Measurements from ENCODE around the gene RPS27L. TPM values are rescaled to one million over a fixed set of nuclear protein-coding genes. Genes with fewer than 3 reads are reported as not detected.
"Not testable (repeated sequence)": the region's sequence is repeated elsewhere in the genome, so short reads cannot be mapped to it uniquely, and the experiment has no call there.

The RPS27L gene
- polyA plus RNA-seq, 6 donors from 2014 or later = 87.2 to 215 (median 166) TPM

DNA sequence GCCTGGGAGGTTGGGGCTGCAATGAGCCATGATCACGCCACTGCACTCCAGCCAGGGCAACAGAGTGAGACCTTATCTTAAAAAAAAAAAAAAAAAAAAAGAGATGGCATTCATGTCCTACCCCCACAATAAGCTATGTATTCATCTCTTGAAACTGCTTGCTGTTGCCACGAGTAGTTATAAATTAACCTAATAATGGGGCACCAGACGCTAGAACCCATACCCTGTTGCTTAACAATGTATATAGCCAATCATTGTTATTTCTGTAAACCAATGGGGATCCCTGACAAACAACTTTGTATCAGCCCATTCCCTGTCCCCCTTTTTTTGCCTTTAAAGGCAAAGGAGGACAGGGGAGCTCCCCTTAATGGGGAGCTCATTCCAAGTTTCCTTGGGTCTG, 38.4 kb downstream of the RPS27L start:
- Mint-ChIP-seq H3K27ac (no peak overlapping the region), H3K36me3 (peaks cover 5 to 11% of the 10 kb centered on the region in 2 donors), H3K4me1 (peaks cover 11 to 15% (median 15%) of the 10 kb centered on the region in 3 donors), H3K9me3 (peaks cover 8 to 21% (median 15%) of the 10 kb centered on the region in 7 donors), H3K27me3 (no peaks in the 10 kb centered on the region), H3K4me3 (peak overlapping the region in 1 of 8 donors; percentile 52)
- ATAC-seq (ENCODE audit: low read depth in 2 of 2) = no peak
- no peak for DNase-seq

DNA sequence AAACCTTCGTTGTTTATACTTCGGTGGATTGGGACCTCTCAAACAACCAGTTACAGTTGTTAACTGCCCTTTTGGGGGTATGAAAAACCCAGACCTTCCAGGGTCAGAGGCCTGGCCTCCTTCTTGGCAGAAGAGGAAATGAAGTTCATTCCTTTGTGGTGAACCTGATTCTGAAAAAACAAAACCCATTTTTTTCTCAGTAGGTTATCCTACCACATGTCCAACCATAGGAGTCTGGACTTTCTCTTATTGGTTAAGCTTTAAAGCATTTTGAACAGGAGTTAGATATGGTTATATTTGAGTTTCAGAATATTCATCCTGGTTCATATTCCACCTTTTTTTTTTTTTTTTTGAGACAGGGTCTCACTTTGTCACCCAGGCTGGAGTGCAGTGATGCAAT, 42.8 kb downstream of the RPS27L start:
- Mint-ChIP-seq H3K36me3 (peaks cover 2 to 4% of the 10 kb centered on the region in 2 donors), H3K27me3 (peaks cover 0 to under 1% (median 0%) of the 10 kb centered on the region in 3 donors), H3K9me3 (peaks cover 0 to 9% (median 4%) of the 10 kb centered on the region in 7 donors), H3K27ac (peak overlapping the region in 1 of 6 donors; percentile 63), H3K4me1 (no peaks in the 10 kb centered on the region), H3K4me3 (no peak overlapping the region)
- DNase-seq = no peak
- no peak for ATAC-seq (ENCODE audit: low read depth in 2 of 2)

GRCh38 chr15:63112871-63113270, 44.4 kb downstream of the RPS27L start:
- H3K4me1 Mint-ChIP-seq = no peaks in the 10 kb centered on the region
- ATAC-seq (ENCODE audit: low read depth in 2 of 2) (no peak), DNase-seq (no peak)
- H3K36me3 Mint-ChIP-seq = no peaks in the 10 kb centered on the region
- H3K4me3 Mint-ChIP-seq = no peak overlapping the region
- no peaks in the 10 kb centered on the region for H3K9me3 Mint-ChIP-seq
- peak overlapping the region in 1 of 6 donors; percentile 37 for H3K27ac Mint-ChIP-seq
- peaks cover 0 to 12% (median 8%) of the 10 kb centered on the region in 3 donors for H3K27me3 Mint-ChIP-seq

DNA sequence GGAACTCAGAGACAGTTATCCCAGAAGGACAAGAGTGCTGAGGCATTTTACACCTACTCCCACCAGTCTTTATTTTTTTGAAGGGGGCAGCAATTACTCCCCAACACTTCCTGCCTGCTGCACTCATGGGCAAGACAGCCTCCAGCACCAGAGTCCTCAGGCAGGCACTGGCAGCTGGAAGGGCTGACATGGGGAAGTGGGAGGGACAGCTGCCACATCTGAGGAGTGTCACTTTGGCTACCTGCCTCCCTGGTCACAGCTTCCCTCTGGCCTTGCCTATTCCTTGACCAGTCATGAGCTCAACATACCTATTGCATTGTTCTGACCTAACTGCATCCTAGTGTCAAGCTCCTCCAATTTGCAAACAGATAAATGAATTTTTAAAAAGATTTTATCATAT, 45.8 kb downstream of the RPS27L start:
- peaks cover 0 to 12% (median 8%) of the 10 kb centered on the region in 3 donors for H3K27me3 Mint-ChIP-seq

DNA sequence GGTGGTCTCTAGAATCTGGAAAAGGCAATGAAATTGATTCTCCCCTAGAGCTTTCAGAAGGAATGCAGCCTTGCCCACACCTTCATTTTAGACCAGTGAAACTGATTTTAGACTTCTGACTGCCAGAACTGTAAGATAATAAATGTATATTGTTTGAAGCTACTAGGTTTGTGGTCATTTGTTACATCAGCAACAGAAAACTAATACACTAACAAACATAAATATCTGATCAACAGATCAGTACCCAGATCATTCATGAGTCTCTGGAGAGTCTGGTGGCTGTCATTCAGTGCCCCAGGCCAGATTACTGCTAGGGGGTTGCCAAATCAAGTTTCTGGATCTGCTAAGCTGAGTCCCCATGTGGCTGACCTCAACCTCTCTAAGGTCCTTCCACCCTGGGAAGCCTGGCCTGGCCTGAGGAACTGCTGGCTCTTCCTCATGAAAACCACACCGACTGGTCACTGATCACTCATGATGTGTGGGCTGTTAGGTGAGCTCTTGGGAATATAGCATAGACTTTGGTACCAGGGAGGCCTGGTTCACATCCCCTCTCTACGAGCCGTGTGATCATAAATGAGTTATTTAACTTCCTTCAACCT, 46.8 kb downstream of the RPS27L start:
- no peak overlapping the region for H3K27ac Mint-ChIP-seq
- DNase-seq (no peak), ATAC-seq (ENCODE audit: low read depth in 2 of 2) (no peak)
- peaks cover 0 to 21% (median 8%) of the 10 kb centered on the region in 3 donors for H3K27me3 Mint-ChIP-seq
- H3K4me3 Mint-ChIP-seq = no peak overlapping the region
- no peaks in the 10 kb centered on the region for H3K4me1 Mint-ChIP-seq
- H3K36me3 Mint-ChIP-seq = peaks cover 0 to 6% of the 10 kb centered on the region in 2 donors
- peaks cover 0 to 4% (median under 1%) of the 10 kb centered on the region in 7 donors for H3K9me3 Mint-ChIP-seq

More for the DNA sequence above, 45.8 kb downstream of the RPS27L start:
- Mint-ChIP-seq H3K36me3 (no peaks in the 10 kb centered on the region), H3K27ac (no peak overlapping the region), H3K4me1 (no peaks in the 10 kb centered on the region), H3K9me3 (no peaks in the 10 kb centered on the region), H3K4me3 (no peak overlapping the region)
- no peak for ATAC-seq (ENCODE audit: low read depth in 2 of 2)
- DNase-seq = no peak

- no peaks in the 10 kb centered on the region for H3K4me1 Mint-ChIP-seq
- DNase-seq (no peak), ATAC-seq (ENCODE audit: low read depth in 2 of 2) (no peak)
- no peak overlapping the region for H3K27ac Mint-ChIP-seq
- no peak overlapping the region for H3K4me3 Mint-ChIP-seq
- H3K36me3 Mint-ChIP-seq = peaks cover 0 to 6% of the 10 kb centered on the region in 2 donors
- H3K27me3 Mint-ChIP-seq = peaks cover 5 to 25% (median 14%) of the 10 kb centered on the region in 3 donors
- H3K9me3 Mint-ChIP-seq = peaks cover 0 to 7% (median 4%) of the 10 kb centered on the region in 7 donors
These were observed 47.4 kb downstream of the RPS27L start for GRCh38 chr15:63109920-63110319.

GRCh38 chr15:63109498-63109897, 47.8 kb downstream of the RPS27L start:
- ATAC-seq (ENCODE audit: low read depth in 2 of 2) (no peak), DNase-seq (no peak)
- Mint-ChIP-seq H3K27me3 (peaks cover 5 to 30% (median 15%) of the 10 kb centered on the region in 3 donors), H3K36me3 (peaks cover 0 to 6% of the 10 kb centered on the region in 2 donors), H3K9me3 (peaks cover 0 to 9% (median 4%) of the 10 kb centered on the region in 7 donors), H3K4me1 (no peaks in the 10 kb centered on the region), H3K4me3 (no peak overlapping the region), H3K27ac (no peak overlapping the region)

DNA sequence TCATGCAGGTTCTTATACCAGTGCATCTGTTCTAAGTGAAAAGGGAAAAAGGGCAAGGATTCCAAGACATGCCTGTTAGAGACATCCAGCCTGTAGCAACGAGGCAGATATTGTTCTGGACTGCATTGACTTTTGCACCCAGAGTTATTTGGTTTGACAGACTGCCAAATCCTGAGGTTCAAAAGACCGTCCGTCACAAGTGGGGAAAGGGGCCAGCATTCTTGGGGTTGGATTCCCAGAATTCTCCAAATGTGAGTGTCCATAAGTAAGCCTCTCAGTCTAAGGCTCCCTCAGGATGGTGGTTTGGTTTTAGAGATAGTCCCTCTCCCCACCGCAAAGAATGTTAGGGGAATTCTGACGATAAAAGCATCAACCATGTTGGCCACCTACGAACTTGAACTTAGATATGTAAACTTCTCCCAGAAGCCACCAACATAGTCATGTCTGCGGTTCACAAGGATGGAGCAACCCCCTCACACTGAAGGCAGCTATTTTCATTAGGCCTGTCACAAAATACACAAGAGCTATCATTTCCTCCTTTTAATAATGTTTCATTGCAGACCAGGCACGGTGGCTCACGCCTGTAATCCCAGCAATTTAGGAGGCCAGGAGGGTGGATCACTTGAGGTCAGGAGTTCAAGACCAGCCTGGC, 49.3 kb downstream of the RPS27L start:
- no peak overlapping the region for H3K27ac Mint-ChIP-seq
- H3K36me3 Mint-ChIP-seq = peaks cover 0 to 6% of the 10 kb centered on the region in 2 donors
- H3K4me3 Mint-ChIP-seq = no peak overlapping the region
- peaks cover 9 to 30% (median 15%) of the 10 kb centered on the region in 3 donors for H3K27me3 Mint-ChIP-seq
- no peak for DNase-seq
- no peak for ATAC-seq (ENCODE audit: low read depth in 2 of 2)
- H3K4me1 Mint-ChIP-seq = no peaks in the 10 kb centered on the region
- peaks cover 0 to 9% (median 4%) of the 10 kb centered on the region in 7 donors for H3K9me3 Mint-ChIP-seq

DNA sequence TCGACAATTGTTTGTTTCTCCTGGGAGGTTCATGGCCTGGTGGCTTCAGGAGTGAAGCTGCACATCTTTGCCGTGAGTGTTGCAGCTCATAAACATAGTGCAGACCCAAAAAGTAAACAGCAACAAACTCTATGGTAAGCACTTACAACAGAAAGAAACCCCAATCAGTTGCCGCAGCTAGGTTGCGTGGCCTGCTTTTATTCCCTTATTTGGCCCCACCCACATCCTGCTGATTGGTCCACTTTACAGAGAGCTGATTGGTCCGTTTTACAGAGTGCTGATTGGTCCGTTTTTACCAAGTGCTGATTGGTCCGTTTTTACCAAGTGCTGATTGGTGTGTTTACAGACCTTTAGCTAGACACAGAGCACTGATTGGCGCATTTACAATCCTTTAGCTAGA, 51.9 kb downstream of the RPS27L start:
- H3K27ac Mint-ChIP-seq; H3K4me1 Mint-ChIP-seq; H3K36me3 Mint-ChIP-seq; ATAC-seq (ENCODE audit: low read depth in 2 of 2); H3K4me3 Mint-ChIP-seq; DNase-seq: not testable (repeated sequence)
- Mint-ChIP-seq H3K27me3 (peaks cover 9 to 30% (median 15%) of the 10 kb centered on the region in 3 donors), H3K9me3 (peaks cover 0 to 11% (median 4%) of the 10 kb centered on the region in 7 donors)

GRCh38 chr15:63104727-63105126, 52.5 kb downstream of the RPS27L start:
- Mint-ChIP-seq H3K4me3 (no peak overlapping the region), H3K27ac (no peak overlapping the region), H3K36me3 (peaks cover 0 to 6% of the 10 kb centered on the region in 2 donors), H3K27me3 (peaks cover 9 to 30% (median 15%) of the 10 kb centered on the region in 3 donors), H3K4me1 (no peaks in the 10 kb centered on the region), H3K9me3 (peaks cover 0 to 11% (median 4%) of the 10 kb centered on the region in 7 donors)
- ATAC-seq (ENCODE audit: low read depth in 2 of 2) (no peak), DNase-seq (no peak)

DNA sequence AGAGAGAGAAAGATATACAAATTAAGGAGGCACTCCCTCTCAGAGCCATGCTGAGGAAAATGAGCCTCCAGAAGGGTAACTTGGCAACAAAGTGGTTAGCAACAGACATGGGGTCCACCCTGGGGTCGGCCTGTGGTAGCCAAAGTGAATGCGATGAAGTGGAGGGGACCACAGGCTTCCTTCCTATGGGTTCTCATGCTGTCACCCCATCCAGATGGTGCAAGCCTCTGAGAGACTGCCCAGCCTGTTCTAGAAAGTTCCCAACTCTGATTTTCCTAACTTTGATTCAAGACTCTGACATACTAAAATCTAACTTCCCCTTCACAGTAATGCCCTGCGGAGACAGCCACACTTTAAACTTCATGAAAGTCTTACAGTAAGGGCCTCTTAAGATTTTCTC, 53.9 kb downstream of the RPS27L start:
- peaks cover 0 to 11% (median 4%) of the 10 kb centered on the region in 7 donors for H3K9me3 Mint-ChIP-seq
- no peak overlapping the region for H3K27ac Mint-ChIP-seq
- H3K27me3 Mint-ChIP-seq = peaks cover 8 to 19% (median 9%) of the 10 kb centered on the region in 3 donors
- H3K4me1 Mint-ChIP-seq = no peaks in the 10 kb centered on the region
- DNase-seq (no peak), ATAC-seq (ENCODE audit: low read depth in 2 of 2) (no peak)
- peaks cover 0 to 6% of the 10 kb centered on the region in 2 donors for H3K36me3 Mint-ChIP-seq
- peak overlapping the region in 1 of 8 donors; percentile 3 for H3K4me3 Mint-ChIP-seq

DNA sequence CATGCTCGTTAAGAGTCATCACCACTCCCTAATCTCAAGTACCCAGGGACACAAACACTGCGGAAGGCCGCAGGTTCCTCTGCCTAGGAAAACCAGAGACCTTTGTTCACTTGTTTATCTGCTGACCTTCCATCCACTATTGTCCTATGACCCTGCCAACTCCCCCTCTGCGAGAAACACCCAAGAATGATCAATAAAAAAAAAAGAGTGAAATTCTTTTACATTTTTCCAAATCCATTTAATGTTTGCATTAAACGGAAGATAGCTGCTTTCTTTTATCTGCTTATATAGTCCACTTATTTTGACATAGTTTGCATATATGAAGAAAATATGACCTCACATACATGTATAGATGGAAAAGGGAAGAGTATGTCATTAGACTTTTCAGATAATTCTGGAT, 57.7 kb downstream of the RPS27L start:
- not testable (repeated sequence) for H3K4me3 Mint-ChIP-seq; H3K27me3 Mint-ChIP-seq; ATAC-seq (ENCODE audit: low read depth in 2 of 2)

DNA sequence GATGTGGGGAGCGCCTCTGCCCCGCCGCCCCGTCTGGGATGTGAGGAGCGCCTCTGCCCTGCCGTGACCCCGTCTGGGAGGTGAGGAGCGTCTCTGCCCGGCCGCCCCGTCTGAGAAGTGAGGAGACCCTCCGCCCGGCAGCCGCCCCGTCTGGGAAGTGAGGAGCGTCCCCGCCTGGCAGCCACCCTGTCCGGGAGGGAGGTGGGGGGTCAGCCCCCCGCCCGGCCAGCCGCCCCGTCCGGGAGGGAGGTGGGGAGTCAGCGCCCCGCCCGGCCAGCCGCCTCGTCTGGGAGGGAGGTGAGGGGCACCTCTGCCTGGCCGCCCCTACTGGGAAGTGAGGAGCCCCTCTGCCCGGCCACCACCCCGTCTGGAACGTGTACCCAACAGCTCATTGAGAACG, 58.4 kb downstream of the RPS27L start:
- not testable (repeated sequence) for H3K4me1 Mint-ChIP-seq; ATAC-seq (ENCODE audit: low read depth in 2 of 2)

More for the DNA sequence above, 57.7 kb downstream of the RPS27L start:
- DNase-seq, H3K27ac Mint-ChIP-seq, H3K36me3 Mint-ChIP-seq, H3K4me1 Mint-ChIP-seq, H3K9me3 Mint-ChIP-seq: not testable (repeated sequence)

More for the DNA sequence above, 58.4 kb downstream of the RPS27L start:
- H3K4me3 Mint-ChIP-seq, H3K9me3 Mint-ChIP-seq, H3K36me3 Mint-ChIP-seq, DNase-seq, H3K27ac Mint-ChIP-seq, H3K27me3 Mint-ChIP-seq: not testable (repeated sequence)

All from naive B cell (primary cell).